Mesodermal cell (in vitro differentiated cells): ENCODE results near the gene DYNLL2.
"Not testable (repeated sequence)": the region's sequence is repeated elsewhere in the genome, so short reads cannot be mapped to it uniquely, and the experiment has no call there.

Experiments
- H3K27ac ChIP-seq: 2 replicates; pipeline ENCODE4 v1.7.0; 2013; ENCODE audit warnings: mild to moderate bottlenecking, low read depth, low read length, moderate library complexity; ENCODE audit not compliant: severe bottlenecking
- H3K36me3 ChIP-seq: 2 replicates; pipeline ENCODE4 v1.7.1; 2013; ENCODE audit warnings: mild to moderate bottlenecking, low read length, moderate library complexity; ENCODE audit not compliant: control insufficient read depth, insufficient read depth
- H3K4me1 ChIP-seq: one replicate; pipeline ENCODE4 v1.7.1; 2013; ENCODE audit warnings: mild to moderate bottlenecking, low read length; ENCODE audit not compliant: insufficient read depth, control insufficient read depth, poor library complexity, severe bottlenecking
- H3K4me3 ChIP-seq: 2 replicates; pipeline ENCODE4 v1.7.0; 2013; ENCODE audit warnings: low read length, control low read depth, mild to moderate bottlenecking; ENCODE audit not compliant: insufficient read depth, poor library complexity, severe bottlenecking; ENCODE audit errors: extremely low read depth
- H3K9me3 ChIP-seq: 2 replicates; pipeline ENCODE4 v1.7.1; 2013; ENCODE audit warnings: mild to moderate bottlenecking, low read length, moderate library complexity; ENCODE audit not compliant: control insufficient read depth
- WGBS, 2 experiments: methylation state at CpG; one replicate each; pipeline ENCODE4 v1.1.5; 2013; ENCODE audit warnings: missing lambda C conversion rate in 2 of 2; ENCODE audit not compliant: insufficient coverage in 2 of 2; 5-methylcytosine and 5-hydroxymethylcytosine counted together

DYNLL2 gene

DNA sequence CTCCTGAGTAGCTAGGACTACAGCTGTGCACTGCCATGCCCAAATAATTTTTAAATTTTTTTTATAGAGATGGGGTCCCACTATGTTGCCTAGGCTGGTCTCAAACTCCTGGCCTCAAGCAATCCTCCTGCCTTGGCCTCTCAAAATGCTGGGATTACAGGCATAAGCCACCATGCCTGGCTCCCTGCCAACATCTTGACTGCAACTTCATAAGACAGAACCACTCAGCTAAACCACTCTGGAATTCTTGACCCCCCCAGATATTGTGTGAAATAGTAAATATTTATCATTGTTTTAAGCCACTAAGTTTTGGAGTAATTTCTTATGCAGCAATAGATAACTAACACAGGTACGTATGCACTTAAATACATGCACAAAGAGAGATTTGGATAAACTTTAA is 26.0 kb downstream of the DYNLL2 start:
- no CpG with 5 or more reads among the region's 1 CpG for WGBS, 2 experiments
- no peaks in the 10 kb centered on the region for H3K4me1 ChIP-seq
- H3K36me3 ChIP-seq = no peaks in the 10 kb centered on the region
- H3K4me3 ChIP-seq = no peak overlapping the region
- H3K9me3 ChIP-seq = no peaks in the 10 kb centered on the region
- H3K27ac ChIP-seq = no peak overlapping the region

DNA sequence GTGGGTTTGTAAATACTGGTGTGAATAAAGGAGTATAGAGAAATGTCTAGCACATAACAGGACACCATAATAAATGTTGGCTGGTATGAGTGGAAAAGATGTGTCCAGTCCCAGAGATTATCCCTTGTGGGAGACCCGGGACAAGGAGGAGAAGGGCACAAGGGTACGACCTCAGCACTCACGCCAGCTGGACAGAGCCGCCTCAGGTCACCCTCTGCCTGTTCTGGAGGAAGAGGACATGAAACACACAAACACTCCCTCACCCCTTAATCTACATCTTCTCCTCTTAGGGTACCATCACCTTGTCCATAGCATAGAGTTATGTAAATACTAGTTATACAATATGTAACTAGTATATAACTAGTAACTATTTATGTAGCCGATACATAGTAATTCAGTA is 26.8 kb downstream of the DYNLL2 start:
- H3K27ac ChIP-seq = no peak overlapping the region
- H3K9me3 ChIP-seq = no peaks in the 10 kb centered on the region
- no peaks in the 10 kb centered on the region for H3K4me1 ChIP-seq
- no peaks in the 10 kb centered on the region for H3K36me3 ChIP-seq
- no peak overlapping the region for H3K4me3 ChIP-seq
- 44% methylated on average over 2 of the region's 5 CpGs; no CpG with 5 or more reads in 1 of the 2 experiments for WGBS, 2 experiments

DNA sequence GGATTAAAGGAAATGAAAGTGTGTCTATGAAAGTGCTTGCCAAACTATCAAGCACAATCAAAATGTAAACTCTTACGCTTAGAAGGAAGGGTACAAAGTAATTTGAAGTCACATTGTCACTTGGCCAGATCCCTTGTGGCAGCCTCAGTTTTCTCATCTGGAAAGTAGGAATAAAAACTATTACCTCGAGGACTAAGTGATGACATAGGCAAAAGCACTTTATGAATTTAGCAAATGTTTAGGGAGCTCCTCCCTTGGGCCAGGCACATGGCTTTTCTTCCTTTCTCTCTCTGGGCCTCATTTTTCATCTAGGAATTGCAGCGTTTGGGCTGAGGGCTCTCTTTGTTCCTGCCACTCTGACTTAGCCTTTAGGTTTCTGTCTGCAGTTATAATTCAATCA is 28.5 kb downstream of the DYNLL2 start:
- Histone ChIP-seq H3K4me3 (no peak overlapping the region), H3K4me1 (no peaks in the 10 kb centered on the region), H3K9me3 (no peaks in the 10 kb centered on the region), H3K36me3 (no peaks in the 10 kb centered on the region), H3K27ac (no peak overlapping the region)
- 77 to 90% methylated on average over 3 of the region's 3 CpGs for WGBS, 2 experiments

DNA sequence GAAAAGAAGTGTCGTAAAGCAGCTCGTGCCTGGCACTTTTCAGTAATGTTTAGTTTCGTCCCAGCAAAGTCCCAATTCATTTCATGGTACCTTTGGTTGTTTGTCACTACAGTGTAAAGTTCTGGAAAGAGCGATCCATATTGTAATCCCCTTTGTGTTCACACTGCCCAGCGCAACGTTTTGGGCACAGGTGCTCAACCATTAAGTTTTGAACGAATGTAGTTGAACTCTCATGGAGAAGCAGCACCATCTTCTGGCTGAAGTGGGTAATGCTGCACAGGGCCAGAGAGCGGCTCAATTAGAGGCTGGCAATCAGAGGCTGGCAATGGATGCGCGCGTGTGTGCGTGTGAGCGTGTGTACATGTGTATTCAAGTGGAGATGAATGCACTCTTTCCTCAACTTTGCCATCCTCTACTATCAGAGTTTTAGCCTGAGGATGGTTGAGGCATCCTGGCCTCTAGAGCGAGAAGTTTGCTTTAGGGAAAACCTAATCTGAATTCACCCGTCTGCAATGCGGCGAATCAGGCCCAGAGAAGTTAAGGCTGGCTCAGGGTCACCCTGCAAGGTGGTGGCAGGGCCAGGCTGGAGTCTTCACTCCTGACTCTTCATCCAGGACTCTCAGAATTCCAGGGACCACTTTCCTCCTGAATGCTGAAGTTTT is 29.9 kb downstream of the DYNLL2 start:
- no peaks in the 10 kb centered on the region for H3K36me3 ChIP-seq
- no peak overlapping the region for H3K4me3 ChIP-seq
- no peaks in the 10 kb centered on the region for H3K4me1 ChIP-seq
- WGBS, 2 experiments = 51 to 61% methylated on average over 13 to 17 of the region's 17 CpGs
- no peak overlapping the region for H3K27ac ChIP-seq
- no peaks in the 10 kb centered on the region for H3K9me3 ChIP-seq

DNA sequence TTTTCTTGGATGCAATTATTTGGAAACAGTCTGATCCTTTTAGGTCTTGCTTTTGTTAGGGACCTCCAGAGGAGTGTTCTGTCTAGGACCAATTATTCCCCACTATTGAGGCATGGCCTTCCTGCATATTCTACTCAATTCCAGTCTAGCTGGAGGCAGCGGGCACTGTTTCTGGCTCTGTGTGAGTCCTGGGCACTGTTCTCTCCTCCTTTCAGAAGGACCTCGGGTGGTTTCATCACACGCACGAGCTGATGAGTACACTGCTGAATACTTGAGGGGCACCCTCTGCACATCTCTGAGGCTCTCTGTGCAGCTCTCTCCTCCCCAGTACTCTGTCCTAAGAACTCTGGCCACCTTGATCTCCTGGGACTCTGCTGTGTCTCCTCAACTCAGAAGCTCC is 30.7 kb downstream of the DYNLL2 start:
- H3K36me3 ChIP-seq = no peaks in the 10 kb centered on the region
- H3K4me1 ChIP-seq = no peaks in the 10 kb centered on the region
- no peak overlapping the region for H3K4me3 ChIP-seq
- no peak overlapping the region for H3K27ac ChIP-seq
- WGBS, 2 experiments = 84 to 85% methylated on average over 4 of the region's 4 CpGs
- no peaks in the 10 kb centered on the region for H3K9me3 ChIP-seq

DNA sequence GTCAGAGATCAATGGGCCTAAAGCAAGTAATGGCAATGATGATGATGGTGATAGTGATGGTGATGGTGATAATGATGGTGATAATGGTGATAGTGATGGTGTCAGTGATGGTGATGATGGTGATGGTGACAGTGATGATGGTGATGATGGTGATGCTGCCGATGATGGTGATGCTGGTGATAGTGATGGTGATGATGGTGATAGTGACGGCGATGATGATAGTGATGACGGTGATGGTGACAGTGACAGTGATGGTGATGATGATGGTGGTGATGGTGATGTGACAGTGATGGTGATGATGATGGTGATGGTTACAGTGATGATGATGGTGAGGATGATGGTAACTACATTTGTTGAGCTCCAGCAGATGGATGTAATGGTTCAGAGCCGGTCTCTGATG is 34.2 kb downstream of the DYNLL2 start:
- no peak overlapping the region for H3K27ac ChIP-seq
- no peak overlapping the region for H3K4me3 ChIP-seq
- 83 to 92% methylated on average over 5 of the region's 5 CpGs for WGBS, 2 experiments
- H3K36me3 ChIP-seq = no peaks in the 10 kb centered on the region
- no peaks in the 10 kb centered on the region for H3K9me3 ChIP-seq
- no peaks in the 10 kb centered on the region for H3K4me1 ChIP-seq

DNA sequence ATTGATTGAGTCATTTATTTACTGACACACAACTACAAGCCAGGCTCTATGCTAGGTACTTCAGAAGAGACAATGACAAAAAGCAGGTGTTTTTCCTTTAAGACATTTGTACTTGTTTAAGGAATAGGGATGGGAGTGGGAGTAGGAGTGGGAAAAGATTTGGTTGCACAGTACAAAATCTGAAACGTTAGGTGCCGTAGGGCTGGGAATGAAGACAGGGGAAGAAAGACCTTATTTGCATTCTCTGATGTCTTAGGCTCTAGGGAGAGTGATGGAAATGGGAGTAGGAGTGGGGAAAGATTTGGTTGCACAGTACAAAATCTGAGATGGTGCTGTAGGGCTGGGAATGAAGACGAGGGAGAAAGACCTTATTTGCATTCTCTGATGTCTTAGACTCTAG is 36.3 kb downstream of the DYNLL2 start:
- Histone ChIP-seq H3K9me3 (no peaks in the 10 kb centered on the region), H3K27ac (no peak overlapping the region), H3K4me3 (no peak overlapping the region), H3K36me3 (no peaks in the 10 kb centered on the region), H3K4me1 (no peaks in the 10 kb centered on the region)
- WGBS, 2 experiments = 57 to 71% methylated on average over 3 of the region's 3 CpGs

DNA sequence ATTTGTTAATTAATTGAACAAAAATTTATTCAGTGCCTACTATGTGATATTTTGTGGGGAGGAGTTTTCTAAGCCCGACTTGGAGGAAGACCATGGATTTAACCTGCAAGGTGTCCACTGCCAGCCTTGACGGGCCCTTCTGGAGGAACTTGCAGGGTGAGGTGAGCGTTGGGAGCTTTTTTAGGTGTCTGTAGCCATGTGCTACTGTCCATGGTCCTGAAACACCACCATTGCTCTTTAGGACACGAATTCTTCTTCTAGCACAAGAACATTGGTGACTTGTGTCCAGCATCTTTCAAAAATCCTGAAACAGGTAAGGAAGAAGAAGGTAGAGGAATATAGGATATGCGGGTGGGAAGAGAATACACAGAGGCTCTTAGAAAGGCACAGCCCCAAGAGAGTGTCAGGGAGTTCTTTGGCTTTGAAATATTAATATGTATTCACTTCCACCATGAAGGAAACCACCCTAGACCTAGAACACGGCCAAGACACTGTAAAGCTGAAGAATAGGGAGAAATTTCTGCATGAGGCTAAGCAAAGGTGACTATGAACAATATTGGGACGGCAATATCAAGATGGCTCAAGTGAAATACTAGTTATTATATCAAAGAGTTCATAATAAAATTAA is 37.1 kb downstream of the DYNLL2 start:
- 0% methylated on average over 1 to 2 of the region's 7 CpGs for WGBS, 2 experiments

DNA sequence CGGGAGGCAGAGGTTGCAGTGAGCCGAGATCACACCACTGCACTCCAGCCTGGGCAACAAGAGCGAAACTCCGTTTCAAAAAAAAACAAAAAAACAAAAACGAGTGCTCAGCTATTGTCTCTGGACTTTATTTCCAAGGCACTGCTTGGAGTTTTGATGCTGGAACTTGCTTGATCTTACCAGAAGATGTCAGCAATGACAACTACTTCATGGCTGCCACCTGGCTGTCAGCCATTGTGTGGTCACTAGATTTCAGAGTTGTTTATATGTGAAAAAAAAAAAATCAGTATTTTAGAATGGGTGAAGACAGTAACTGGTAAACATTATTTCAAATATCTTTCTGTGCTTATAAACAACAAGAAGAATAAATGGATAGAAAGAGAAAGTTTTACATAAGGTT is 38.7 kb downstream of the DYNLL2 start:
- Histone ChIP-seq H3K36me3 (no peaks in the 10 kb centered on the region), H3K4me3 (no peak overlapping the region), H3K9me3 (no peaks in the 10 kb centered on the region), H3K27ac (no peak overlapping the region), H3K4me1 (no peaks in the 10 kb centered on the region)
- 35 to 37% methylated on average over 3 of the region's 5 CpGs for WGBS, 2 experiments

More for the DNA sequence above, 37.1 kb downstream of the DYNLL2 start:
- H3K4me1 ChIP-seq = no peaks in the 10 kb centered on the region
- H3K4me3 ChIP-seq = no peak overlapping the region
- H3K36me3 ChIP-seq = no peaks in the 10 kb centered on the region
- H3K27ac ChIP-seq = no peak overlapping the region
- H3K9me3 ChIP-seq = no peaks in the 10 kb centered on the region

DNA sequence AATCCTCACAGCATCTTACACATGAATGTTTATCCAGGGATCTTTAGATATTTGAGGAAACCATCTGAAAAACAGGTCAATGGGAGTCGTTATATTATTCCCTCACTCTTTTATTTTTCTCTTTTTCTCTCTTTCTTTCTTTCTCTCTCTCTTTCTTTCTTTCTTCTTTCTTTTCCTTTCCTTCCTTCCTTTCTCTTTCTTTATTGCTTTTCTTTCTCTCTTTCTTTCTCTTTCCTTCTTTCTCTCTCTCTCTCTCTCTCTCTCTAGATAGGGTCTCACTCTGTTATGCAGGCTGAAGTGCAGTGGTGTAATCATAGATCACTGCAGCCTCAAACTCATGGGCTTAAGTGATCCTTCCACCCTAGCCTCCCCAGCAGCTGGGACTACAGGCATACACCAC is 44.6 kb downstream of the DYNLL2 start:
- Histone ChIP-seq H3K27ac (no peak overlapping the region), H3K9me3 (no peaks in the 10 kb centered on the region)
- 43 to 80% methylated on average over 1 of the region's 1 CpG for WGBS, 2 experiments

DNA sequence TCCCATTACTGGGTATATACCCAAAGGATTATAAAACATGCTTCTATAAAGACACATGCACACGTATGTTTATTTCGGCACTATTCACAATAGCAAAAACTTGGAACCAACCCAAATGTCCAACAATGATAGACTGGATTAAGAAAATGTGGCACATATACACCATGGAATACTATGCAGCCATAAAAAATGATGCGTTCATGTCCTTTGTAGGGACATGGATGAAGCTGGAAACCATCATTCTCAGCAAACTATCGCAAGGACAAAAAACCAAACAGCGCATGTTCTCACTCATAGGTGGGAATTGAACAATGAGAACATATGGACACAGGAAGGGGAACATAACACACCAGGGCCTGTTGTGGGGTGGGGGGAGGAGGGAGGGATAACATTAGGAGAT is 49.5 kb downstream of the DYNLL2 start:
- H3K9me3 ChIP-seq, H3K4me1 ChIP-seq, H3K4me3 ChIP-seq, H3K36me3 ChIP-seq, H3K27ac ChIP-seq: not testable (repeated sequence)
- WGBS, 2 experiments = no CpG with 5 or more reads among the region's 5 CpGs

More for the DNA sequence above, 44.6 kb downstream of the DYNLL2 start:
- H3K4me1 ChIP-seq = no peaks in the 10 kb centered on the region
- H3K4me3 ChIP-seq = no peak overlapping the region
- H3K36me3 ChIP-seq = no peaks in the 10 kb centered on the region
